ENCODE data around the gene RPE.

Gene RPE

GRCh38 chr2:210002158-210003157 lies at the start of gene RPE:
Gene RPE, plus strand, starts transcription at chr2:210002638. Its CDS starts 24 bp downstream, at chr2:210002662.
- DNase-seq, result peak; percentile 97

GRCh38 chr2:209956271-209956670 lies 46.2 kb upstream of the RPE start:
- no peak for DNase-seq

GRCh38 chr2:209958016-209958415 lies 44.4 kb upstream of the RPE start:
- no peak for DNase-seq

GRCh38 chr2:209960045-209960444 lies 42.4 kb upstream of the RPE start:
- no peak for DNase-seq

- peak; percentile 26 for DNase-seq
Measured at GRCh38 chr2:209960676-209961630, 41.5 kb upstream of the RPE start.

GRCh38 chr2:209965723-209966122 lies 36.7 kb upstream of the RPE start:
- DNase-seq, result no peak

- no peak for DNase-seq
Measured at GRCh38 chr2:209969692-209970091, 32.7 kb upstream of the RPE start.

GRCh38 chr2:209970271-209970670 lies 32.2 kb upstream of the RPE start:
- DNase-seq, result no peak

- no peak for DNase-seq
Measured at GRCh38 chr2:209970711-209971110, 31.7 kb upstream of the RPE start.

- DNase-seq, result no peak
Measured at GRCh38 chr2:209973328-209973727, 29.1 kb upstream of the RPE start.

GRCh38 chr2:209974576-209974975 lies 27.9 kb upstream of the RPE start:
- DNase-seq, result no peak

GRCh38 chr2:209976698-209977385 lies 25.6 kb upstream of the RPE start:
- DNase-seq, result no peak

GRCh38 chr2:209977386-209978239 lies 24.8 kb upstream of the RPE start:
- peak; percentile 56 for DNase-seq

GRCh38 chr2:209984291-209984690 lies 18.1 kb upstream of the RPE start:
- no peak for DNase-seq

GRCh38 chr2:209985874-209986273 lies 16.6 kb upstream of the RPE start:
- DNase-seq, result no peak

GRCh38 chr2:209986415-209986814 lies 16.0 kb upstream of the RPE start:
- DNase-seq, result no peak

- no peak for DNase-seq
Measured at GRCh38 chr2:209988010-209988409, 14.4 kb upstream of the RPE start.

- no peak for DNase-seq
Measured at GRCh38 chr2:209990838-209991237, 11.6 kb upstream of the RPE start.

- DNase-seq, result no peak
Measured at GRCh38 chr2:209993968-209994367, 8.5 kb upstream of the RPE start.

- no peak for DNase-seq
Measured at GRCh38 chr2:209998596-209998995, 3.8 kb upstream of the RPE start.

- DNase-seq, result no peak
Measured at GRCh38 chr2:210000464-210001324, 1.7 kb upstream of the RPE start.

Data from CD4-positive, alpha-beta T cell treated with Interleukin-12 subunit alpha and Interleukin-12 subunit beta, for 1 hour (primary cell).